HG03521 (cell line): ENCODE measurements around the gene GAGE12H.
"Not testable (repeated sequence)": the region's sequence is repeated elsewhere in the genome, so short reads cannot be mapped to it uniquely, and the experiment has no call there.

ENCODE experiments used
- ATAC-seq: cut with Tn5 transposase; IDR thresholded peaks from one replicate; pipeline ENCODE4 v1.9.1; 2021; ENCODE audit warnings: mild to moderate bottlenecking, moderate library complexity; ENCODE audit not compliant: unreplicated experiment

Gene GAGE12H, protein sequence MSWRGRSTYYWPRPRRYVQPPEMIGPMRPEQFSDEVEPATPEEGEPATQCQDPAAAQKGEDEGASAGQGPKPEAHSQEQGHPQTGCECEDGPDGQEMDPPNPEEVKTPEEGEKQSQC

DNA sequence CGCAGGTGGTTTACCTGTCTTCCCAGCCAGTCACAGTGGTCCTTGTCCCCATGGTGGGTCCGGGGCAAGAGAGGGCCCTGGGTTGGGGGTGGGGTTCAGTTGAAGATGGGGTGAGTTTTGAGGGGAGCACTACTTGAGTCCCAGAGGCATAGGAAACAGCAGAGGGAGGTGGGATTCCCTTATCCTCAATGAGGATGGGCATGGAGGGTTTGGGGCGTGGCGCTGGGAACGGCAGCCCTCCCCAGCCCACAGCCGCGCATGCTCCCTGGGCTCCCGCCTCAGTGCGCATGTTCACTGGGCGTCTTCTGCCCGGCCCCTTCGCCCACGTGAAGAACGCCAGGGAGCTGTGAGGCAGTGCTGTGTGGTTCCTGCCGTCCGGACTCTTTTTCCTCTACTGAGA is at the start of gene GAGE12H:
Gene GAGE12H (plus strand): TSS at position 301 of the 400 bp plus-strand sequence. CDS start 1,155 bp downstream, outside the sequence.
- not testable (repeated sequence) for ATAC-seq

DNA sequence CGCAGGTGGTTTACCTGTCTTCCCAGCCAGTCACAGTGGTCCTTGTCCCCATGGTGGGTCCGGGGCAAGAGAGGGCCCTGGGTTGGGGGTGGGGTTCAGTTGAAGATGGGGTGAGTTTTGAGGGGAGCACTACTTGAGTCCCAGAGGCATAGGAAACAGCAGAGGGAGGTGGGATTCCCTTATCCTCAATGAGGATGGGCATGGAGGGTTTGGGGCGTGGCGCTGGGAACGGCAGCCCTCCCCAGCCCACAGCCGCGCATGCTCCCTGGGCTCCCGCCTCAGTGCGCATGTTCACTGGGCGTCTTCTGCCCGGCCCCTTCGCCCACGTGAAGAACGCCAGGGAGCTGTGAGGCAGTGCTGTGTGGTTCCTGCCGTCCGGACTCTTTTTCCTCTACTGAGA is 47.9 kb upstream of the GAGE12H start, which contains the start of gene GAGE12C:
Gene GAGE12C (plus strand): TSS at position 301 of the 400 bp plus-strand sequence. CDS start 1,155 bp downstream, outside the sequence.
- not testable (repeated sequence) for ATAC-seq

DNA sequence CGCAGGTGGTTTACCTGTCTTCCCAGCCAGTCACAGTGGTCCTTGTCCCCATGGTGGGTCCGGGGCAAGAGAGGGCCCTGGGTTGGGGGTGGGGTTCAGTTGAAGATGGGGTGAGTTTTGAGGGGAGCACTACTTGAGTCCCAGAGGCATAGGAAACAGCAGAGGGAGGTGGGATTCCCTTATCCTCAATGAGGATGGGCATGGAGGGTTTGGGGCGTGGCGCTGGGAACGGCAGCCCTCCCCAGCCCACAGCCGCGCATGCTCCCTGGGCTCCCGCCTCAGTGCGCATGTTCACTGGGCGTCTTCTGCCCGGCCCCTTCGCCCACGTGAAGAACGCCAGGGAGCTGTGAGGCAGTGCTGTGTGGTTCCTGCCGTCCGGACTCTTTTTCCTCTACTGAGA is 38.3 kb upstream of the GAGE12H start, which contains the start of gene GAGE12D:
Gene GAGE12D (plus strand): TSS at position 301 of the 400 bp plus-strand sequence. CDS start 1,155 bp downstream, outside the sequence.
- ATAC-seq = not testable (repeated sequence)

DNA sequence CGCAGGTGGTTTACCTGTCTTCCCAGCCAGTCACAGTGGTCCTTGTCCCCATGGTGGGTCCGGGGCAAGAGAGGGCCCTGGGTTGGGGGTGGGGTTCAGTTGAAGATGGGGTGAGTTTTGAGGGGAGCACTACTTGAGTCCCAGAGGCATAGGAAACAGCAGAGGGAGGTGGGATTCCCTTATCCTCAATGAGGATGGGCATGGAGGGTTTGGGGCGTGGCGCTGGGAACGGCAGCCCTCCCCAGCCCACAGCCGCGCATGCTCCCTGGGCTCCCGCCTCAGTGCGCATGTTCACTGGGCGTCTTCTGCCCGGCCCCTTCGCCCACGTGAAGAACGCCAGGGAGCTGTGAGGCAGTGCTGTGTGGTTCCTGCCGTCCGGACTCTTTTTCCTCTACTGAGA is 28.8 kb upstream of the GAGE12H start, which contains the start of gene GAGE12E:
Gene GAGE12E (plus strand): TSS at position 301 of the 400 bp plus-strand sequence. CDS start 1,155 bp downstream, outside the sequence.
- ATAC-seq = not testable (repeated sequence)

DNA sequence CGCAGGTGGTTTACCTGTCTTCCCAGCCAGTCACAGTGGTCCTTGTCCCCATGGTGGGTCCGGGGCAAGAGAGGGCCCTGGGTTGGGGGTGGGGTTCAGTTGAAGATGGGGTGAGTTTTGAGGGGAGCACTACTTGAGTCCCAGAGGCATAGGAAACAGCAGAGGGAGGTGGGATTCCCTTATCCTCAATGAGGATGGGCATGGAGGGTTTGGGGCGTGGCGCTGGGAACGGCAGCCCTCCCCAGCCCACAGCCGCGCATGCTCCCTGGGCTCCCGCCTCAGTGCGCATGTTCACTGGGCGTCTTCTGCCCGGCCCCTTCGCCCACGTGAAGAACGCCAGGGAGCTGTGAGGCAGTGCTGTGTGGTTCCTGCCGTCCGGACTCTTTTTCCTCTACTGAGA is 19.2 kb upstream of the GAGE12H start, which contains the start of gene GAGE12F:
Gene GAGE12F (plus strand): TSS at position 301 of the 400 bp plus-strand sequence. CDS start 1,155 bp downstream, outside the sequence.
- ATAC-seq = not testable (repeated sequence)

DNA sequence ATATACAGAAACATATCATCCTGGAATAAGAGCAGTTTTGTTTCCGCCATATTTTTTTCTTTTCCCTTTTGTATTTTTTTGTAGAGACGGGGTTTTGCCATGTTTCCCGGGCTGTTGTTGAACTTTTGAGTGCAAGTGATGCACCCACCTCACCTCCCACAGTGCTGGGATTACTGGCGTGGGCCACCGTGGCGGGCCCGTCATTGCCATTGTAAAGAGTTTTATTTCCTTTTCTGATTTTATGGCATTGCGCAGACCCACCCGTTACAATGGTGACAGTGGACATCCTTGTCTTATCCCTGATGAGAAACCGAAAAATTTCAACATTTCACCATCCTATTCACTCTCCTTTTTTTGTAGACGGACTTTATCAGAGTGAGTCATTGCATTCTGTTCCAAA is 11.0 kb upstream of the GAGE12H start:
- not testable (repeated sequence) for ATAC-seq

DNA sequence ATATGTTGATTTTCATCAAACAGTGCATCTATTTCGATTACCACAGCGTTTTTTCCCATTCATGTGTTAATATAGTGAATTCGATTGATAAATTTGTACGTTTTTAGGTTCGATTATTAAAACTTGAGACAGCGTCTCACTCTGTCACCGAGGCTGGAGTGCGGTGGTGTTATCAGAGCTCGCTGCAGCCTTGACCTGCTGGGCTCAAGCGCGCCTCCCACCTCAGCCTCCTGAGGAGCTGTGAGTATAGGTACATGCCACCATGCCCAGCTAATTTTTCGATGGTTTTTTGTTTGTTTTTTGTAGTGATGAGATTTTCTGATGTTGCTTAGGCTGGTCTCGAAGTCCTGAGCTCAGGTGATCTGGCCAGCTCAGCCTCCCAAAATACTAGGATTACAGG is 10.6 kb upstream of the GAGE12H start:
- not testable (repeated sequence) for ATAC-seq

DNA sequence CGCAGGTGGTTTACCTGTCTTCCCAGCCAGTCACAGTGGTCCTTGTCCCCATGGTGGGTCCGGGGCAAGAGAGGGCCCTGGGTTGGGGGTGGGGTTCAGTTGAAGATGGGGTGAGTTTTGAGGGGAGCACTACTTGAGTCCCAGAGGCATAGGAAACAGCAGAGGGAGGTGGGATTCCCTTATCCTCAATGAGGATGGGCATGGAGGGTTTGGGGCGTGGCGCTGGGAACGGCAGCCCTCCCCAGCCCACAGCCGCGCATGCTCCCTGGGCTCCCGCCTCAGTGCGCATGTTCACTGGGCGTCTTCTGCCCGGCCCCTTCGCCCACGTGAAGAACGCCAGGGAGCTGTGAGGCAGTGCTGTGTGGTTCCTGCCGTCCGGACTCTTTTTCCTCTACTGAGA is 9.6 kb upstream of the GAGE12H start, which contains the start of gene GAGE12G:
Gene GAGE12G (plus strand): TSS at position 301 of the 400 bp plus-strand sequence. CDS start 1,155 bp downstream, outside the sequence.
- ATAC-seq = not testable (repeated sequence)

DNA sequence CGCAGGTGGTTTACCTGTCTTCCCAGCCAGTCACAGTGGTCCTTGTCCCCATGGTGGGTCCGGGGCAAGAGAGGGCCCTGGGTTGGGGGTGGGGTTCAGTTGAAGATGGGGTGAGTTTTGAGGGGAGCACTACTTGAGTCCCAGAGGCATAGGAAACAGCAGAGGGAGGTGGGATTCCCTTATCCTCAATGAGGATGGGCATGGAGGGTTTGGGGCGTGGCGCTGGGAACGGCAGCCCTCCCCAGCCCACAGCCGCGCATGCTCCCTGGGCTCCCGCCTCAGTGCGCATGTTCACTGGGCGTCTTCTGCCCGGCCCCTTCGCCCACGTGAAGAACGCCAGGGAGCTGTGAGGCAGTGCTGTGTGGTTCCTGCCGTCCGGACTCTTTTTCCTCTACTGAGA is 9.4 kb downstream of the GAGE12H start, which contains the start of gene GAGE2A:
Gene GAGE2A (plus strand): TSS at position 301 of the 400 bp plus-strand sequence. CDS start 1,155 bp downstream, outside the sequence.
- not testable (repeated sequence) for ATAC-seq

DNA sequence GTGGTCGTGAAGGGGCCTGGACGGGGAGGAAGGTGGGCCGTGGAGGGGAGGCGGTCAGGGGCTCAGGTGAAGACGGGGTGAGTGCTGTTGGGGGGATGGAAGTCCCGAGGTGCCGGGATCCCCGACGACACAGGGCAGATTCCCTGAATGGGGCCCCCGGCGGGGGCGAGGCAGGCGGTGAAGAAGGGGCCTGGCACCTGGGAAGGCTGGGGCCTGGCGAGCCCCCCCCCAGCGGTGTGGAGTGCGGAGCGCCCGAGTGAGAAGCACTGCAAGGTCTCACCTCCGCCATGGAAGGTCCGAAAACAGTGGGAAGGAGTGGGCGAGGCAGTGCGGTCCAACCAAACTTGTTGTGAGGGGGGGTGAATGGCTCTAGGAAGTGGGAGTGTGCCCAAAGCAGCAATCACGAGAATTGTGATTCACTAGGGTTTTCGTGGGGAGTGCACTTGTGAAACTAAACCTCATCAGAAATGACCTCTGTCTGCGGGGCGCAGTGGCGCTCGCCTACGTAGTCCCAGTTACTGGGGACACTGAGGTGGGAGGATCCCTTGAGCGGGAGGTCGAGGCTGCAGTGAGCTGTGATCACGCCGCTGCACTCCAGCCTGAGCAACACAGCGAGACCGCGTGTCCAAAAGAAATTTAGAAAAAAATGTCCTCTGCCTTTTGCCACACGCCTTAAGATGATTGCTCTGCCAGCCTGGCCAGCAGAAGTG is 10.2 kb downstream of the GAGE12H start:
- ATAC-seq = not testable (repeated sequence)

DNA sequence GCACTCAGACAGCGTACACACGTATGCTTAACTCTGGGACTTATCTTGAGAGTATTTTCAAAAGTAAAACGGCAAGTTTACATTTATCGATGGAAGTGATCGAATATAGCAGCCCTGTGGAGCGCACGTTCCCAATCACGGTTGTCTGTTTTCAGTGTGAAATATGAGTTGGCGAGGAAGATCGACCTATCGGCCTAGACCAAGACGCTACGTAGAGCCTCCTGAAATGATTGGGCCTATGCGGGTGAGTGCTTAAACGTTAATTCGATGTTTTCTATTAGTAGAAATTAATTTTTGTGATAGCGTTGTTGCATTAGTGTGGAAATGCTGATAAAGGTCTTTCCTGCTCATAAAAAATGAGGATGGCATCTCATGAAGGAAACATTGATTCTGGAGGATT is 10.7 kb downstream of the GAGE12H start:
- ATAC-seq = not testable (repeated sequence)

DNA sequence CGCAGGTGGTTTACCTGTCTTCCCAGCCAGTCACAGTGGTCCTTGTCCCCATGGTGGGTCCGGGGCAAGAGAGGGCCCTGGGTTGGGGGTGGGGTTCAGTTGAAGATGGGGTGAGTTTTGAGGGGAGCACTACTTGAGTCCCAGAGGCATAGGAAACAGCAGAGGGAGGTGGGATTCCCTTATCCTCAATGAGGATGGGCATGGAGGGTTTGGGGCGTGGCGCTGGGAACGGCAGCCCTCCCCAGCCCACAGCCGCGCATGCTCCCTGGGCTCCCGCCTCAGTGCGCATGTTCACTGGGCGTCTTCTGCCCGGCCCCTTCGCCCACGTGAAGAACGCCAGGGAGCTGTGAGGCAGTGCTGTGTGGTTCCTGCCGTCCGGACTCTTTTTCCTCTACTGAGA is 19.0 kb downstream of the GAGE12H start, which contains the start of gene GAGE1:
Gene GAGE1 (plus strand): TSS at position 301 of the 400 bp plus-strand sequence. CDS start 1,155 bp downstream, outside the sequence.
- not testable (repeated sequence) for ATAC-seq

DNA sequence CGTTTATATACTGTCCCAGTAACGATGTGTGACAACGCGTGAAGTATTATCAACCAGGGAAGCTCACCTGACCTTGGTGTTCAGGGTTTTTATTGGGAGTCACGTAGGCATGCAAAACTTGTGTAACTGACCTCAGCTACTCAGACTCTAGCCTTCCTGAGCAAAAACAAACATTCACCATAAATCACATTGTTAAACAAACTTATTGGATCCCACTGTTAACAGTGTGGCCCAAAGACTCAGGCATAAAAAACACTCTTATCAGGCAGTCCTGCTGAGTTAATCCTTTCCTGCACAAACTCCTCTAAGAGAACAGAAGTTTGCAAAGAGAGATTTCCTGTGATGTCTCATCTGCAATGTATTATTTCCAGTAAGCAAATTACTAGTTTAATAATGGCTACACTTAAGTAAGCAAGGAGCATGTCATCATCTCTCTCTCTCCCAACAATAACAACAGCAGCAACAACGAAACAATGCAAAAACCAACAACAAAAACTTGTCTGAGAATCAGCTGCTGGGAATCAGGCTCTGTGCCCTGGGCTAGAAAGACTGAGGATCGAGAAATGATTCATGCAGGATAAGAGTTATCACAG is 31.1 kb downstream of the GAGE12H start:
- no peak for ATAC-seq

DNA sequence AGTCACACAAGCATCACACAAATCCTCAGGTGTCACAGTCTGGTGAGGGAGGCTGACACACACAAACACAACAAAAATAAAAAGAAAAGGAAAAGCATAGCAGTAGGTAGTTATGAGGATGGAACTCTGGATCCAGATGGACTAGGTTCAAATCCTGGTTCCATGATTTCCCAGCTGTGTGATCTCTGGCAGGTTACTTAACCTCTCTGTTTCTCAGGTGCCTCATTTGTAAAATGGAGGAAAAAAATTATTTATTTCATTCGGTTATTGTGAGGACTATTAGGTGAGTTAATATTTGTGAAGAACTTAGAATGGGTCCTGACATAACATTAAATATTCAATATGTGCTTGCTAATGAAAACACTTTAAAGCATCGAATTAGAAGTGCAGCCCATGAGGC is 38.8 kb downstream of the GAGE12H start:
- ATAC-seq = no peak

DNA sequence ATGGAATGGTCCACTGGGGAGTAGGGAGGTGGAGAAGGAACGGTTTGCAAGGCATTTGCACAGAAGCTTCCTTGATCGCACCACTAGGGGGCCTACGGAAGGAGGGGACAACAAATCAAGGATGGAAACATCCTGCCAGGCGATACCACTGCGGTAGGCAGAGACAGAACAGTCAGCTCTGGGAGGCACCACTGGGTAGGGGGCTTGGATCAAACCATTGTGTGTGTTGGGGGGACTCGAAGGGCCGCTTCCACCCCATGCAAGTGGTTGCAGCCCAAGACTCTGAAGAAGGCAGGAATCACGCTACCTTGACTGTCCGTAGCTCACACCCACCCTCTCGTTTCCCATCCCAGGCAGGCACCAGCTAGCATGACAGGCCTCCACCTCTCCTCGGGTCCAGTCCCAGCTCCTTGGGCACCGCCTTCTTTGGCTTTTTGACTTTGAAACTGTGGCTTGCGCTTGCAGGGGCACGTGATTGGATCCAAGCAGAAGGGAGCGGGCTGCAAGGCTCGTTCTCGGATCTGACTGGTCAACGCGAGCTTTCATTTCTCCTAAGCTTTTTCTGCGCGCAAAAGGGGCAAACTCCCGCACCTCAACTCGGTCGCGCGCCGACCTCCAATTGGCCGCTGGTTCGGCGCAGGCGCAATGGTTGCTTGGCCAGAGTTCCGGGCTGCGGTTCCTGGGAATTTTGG is 47.5 kb downstream of the GAGE12H start:
- ATAC-seq = no peak
